ENCODE data around the gene NR2C2AP.

The NR2C2AP gene

GRCh38 chr19:19214159-19214490, 10.9 kb upstream of the NR2C2AP start:
- no peak for DNase-seq

- DNase-seq: no peak
Measured at GRCh38 chr19:19213426-19214158, 10.4 kb upstream of the NR2C2AP start.

- no peak for DNase-seq
Measured at GRCh38 chr19:19212916-19213315, 9.7 kb upstream of the NR2C2AP start.

GRCh38 chr19:19211499-19212420, 8.5 kb upstream of the NR2C2AP start, which contains the start of gene NCAN:
NCAN (plus strand) TSS chr19:19211958; CDS start chr19:19216954, 4,996 bp downstream.
- no peak for DNase-seq

GRCh38 chr19:19209372-19209771, 6.2 kb upstream of the NR2C2AP start:
- no peak for DNase-seq

- no peak for DNase-seq
Measured at GRCh38 chr19:19207637-19208572, 4.7 kb upstream of the NR2C2AP start.

- no peak for DNase-seq
Measured at GRCh38 chr19:19206938-19207337, 3.7 kb upstream of the NR2C2AP start.

- DNase-seq: no peak
Measured at GRCh38 chr19:19205416-19206410, 2.5 kb upstream of the NR2C2AP start.

- DNase-seq: no peak
Measured at GRCh38 chr19:19204181-19204580, 967 bp upstream of the NR2C2AP start.

- DNase-seq: no peak
Measured at GRCh38 chr19:19202707-19203011, 555 bp downstream of the NR2C2AP start.

- DNase-seq: no peak
Measured at GRCh38 chr19:19201697-19202630, 1.2 kb downstream of the NR2C2AP start.

- DNase-seq: no peak
Measured at GRCh38 chr19:19193926-19194325, 9.3 kb downstream of the NR2C2AP start.

- no peak for DNase-seq
Measured at GRCh38 chr19:19192910-19193423, 10.2 kb downstream of the NR2C2AP start.

- peak; percentile 100 for DNase-seq
Measured at GRCh38 chr19:19192078-19192882, 10.9 kb downstream of the NR2C2AP start, which contains the start of the genes BORCS8 and RFXANK. BORCS8 (minus strand) TSS chr19:19192152; CDS start chr19:19192117, 35 bp downstream. RFXANK (plus strand) TSS chr19:19192258; CDS start chr19:19193947, 1,689 bp downstream.

- no peak for DNase-seq
Measured at GRCh38 chr19:19191768-19192077, 11.5 kb downstream of the NR2C2AP start.

GRCh38 chr19:19186742-19187141, 16.5 kb downstream of the NR2C2AP start:
- DNase-seq: no peak

- no peak for DNase-seq
Measured at GRCh38 chr19:19185853-19186740, 17.1 kb downstream of the NR2C2AP start.

- DNase-seq: no peak
Measured at GRCh38 chr19:19181488-19181998, 21.7 kb downstream of the NR2C2AP start.

Measured in suppressor macrophage treated with lipopolysaccharide for 4 hours (primary cell).